Hepatocyte (in vitro differentiated cells): Measurements from ENCODE around the gene ZC3H7A.

Experiments
- CTCF ChIP-seq: fragments of 200-600 bp; sonication (generic); IDR thresholded peaks from 2 replicates; pipeline ENCODE4 v1.5.1; 2016; ENCODE audit warnings: antibody characterized with exemption, mild to moderate bottlenecking; ENCODE audit not compliant: poor library complexity
- EZH2 ChIP-seq: fragments of 200-600 bp; sonication (generic); IDR thresholded peaks from 2 replicates; pipeline ENCODE4 v1.6.1; 2016; ENCODE audit warnings: antibody characterized with exemption, mild to moderate bottlenecking, borderline replicate concordance
- EZH2phosphoT487 ChIP-seq: fragments of 200-600 bp; sonication (generic); IDR thresholded peaks from one replicate; pipeline ENCODE4 v1.6.1; 2018; ENCODE audit warnings: antibody characterized with exemption, mild to moderate bottlenecking, low read depth, moderate library complexity; ENCODE audit not compliant: unreplicated experiment, severe bottlenecking

- TF ChIP-seq CTCF (no peak), EZH2 (no peak), EZH2phosphoT487 (no peak)
Observed at GRCh38 chr16:11788914-11789313, 8.1 kb downstream of the ZC3H7A start.
